HCT116 (cell line): ENCODE measurements around the gene OR52H1. TPM values are rescaled to one million over a fixed set of nuclear protein-coding genes. Genes with fewer than 3 reads are reported as not detected.

ENCODE experiments used
- ATAC-seq: fragments of 200-7000 bp; cut with Tn5 transposase; 2 replicates; pipeline ENCODE4 v1.9.1; 2020; ENCODE audit warnings: mild to moderate bottlenecking, moderate library complexity
- BruUV-seq: library from RNA; stranded (reverse); fragments of 400-500 nt; replicated peaks from 2 replicates; lab custom pipeline; 2021; lab: Mats Ljungman, UMichigan
- CTCF ChIA-PET: fragments of 300-600 bp; sonication (Branson Sonifier 250); formaldehyde crosslinking; loops from one replicate; lab custom pipeline; 2021; ENCODE audit warnings: antibody characterized with exemption; lab: Charles Lee
- POLR2A ChIA-PET: fragments of 300-600, 350-600 bp; sonication (Branson Sonifier 250); formaldehyde crosslinking; loops from one replicate; lab custom pipeline; 2021; ENCODE audit warnings: antibody characterized with exemption; lab: Charles Lee
- RAD21 ChIA-PET, 2 experiments: fragments of 300-600 bp; sonication (Branson Sonifier 250); formaldehyde crosslinking; loops; one replicate each; lab custom pipeline; 2023; ENCODE audit warnings: low total read pairs in 2 of 2; ENCODE audit not compliant: uncharacterized antibody in 2 of 2, unreplicated experiment in 2 of 2, low non-redundant PET in 1 of 2; lab: Charles Lee
- DNase-seq: peaks from one replicate; pipeline ENCODE4 v3.0.0-alpha.2; 2010; ENCODE audit warnings: low read depth, low spot score
- H2AFZ ChIP-seq: fragments of 200-600 bp; shearing (Covaris generic), sonication (generic); 2 replicates; pipeline ENCODE4 v1.6.1; 2017; ENCODE audit warnings: low read depth, mixed run types, mixed read lengths, antibody characterized with exemption, low read length; ENCODE audit not compliant: poor library complexity, severe bottlenecking
- H3K27ac ChIP-seq: 2 replicates; pipeline ENCODE4 v1.5.1; 2012; ENCODE audit warnings: low read depth, low read length
- H3K27me3 ChIP-seq: fragments of 200-600 bp; sonication (generic); 2 replicates; pipeline ENCODE4 v1.6.1; 2016; ENCODE audit warnings: mixed run types, low read length, mixed read lengths; ENCODE audit not compliant: insufficient read depth
- H3K36me3 ChIP-seq, 2 experiments: fragments of 200-500 bp in 1 of 2; fragments of 200-600 bp in 1 of 2; sonication (Bioruptor generic) in 1 of 2; sonication (generic) in 1 of 2; 2 replicates each; pipeline versions ENCODE4 v1.5.1 to v1.6.1; 2014 to 2016; ENCODE audit warnings: low read length in 2 of 2, inconsistent platforms in 1 of 2, mixed read lengths in 1 of 2, mixed run types in 1 of 2; ENCODE audit not compliant: insufficient read depth in 2 of 2, control insufficient read depth in 1 of 2
- H3K4me1 ChIP-seq, 2 experiments: fragments of 200-600 bp in 1 of 2; sonication (generic) in 1 of 2; 2 replicates each; pipeline versions ENCODE4 v1.5.1 to v1.6.1; 2012 to 2017; ENCODE audit warnings: low read length in 2 of 2, inconsistent platforms in 1 of 2, mild to moderate bottlenecking in 1 of 2, mixed read lengths in 1 of 2, mixed run types in 1 of 2, moderate library complexity in 1 of 2; ENCODE audit not compliant: insufficient read depth in 2 of 2, control insufficient read depth in 1 of 2
- H3K4me2 ChIP-seq: fragments of 200-600 bp; sonication (generic); 2 replicates; pipeline ENCODE4 v1.6.1; 2017; ENCODE audit warnings: mixed run types, low read length, mixed read lengths
- H3K4me3 ChIP-seq, 2 experiments: fragments of 200-600 bp in 1 of 2; sonication (generic) in 1 of 2; replicated peaks in 1 of 2; 2 replicates each; pipeline ENCODE4 v1.5.1; 2011 to 2016; ENCODE audit warnings: low read length in 2 of 2, control low read depth in 1 of 2, low read depth in 1 of 2, mild to moderate bottlenecking in 1 of 2, mixed read lengths in 1 of 2, mixed run types in 1 of 2
- H3K79me2 ChIP-seq: fragments of 200-600 bp; sonication (generic); 2 replicates; pipeline ENCODE4 v1.6.1; 2017; ENCODE audit warnings: mild to moderate bottlenecking, mixed run types, low read length, moderate library complexity, mixed read lengths; ENCODE audit not compliant: insufficient read depth
- H3K9ac ChIP-seq: fragments of 200-600 bp; sonication (generic); 2 replicates; pipeline ENCODE4 v1.6.1; 2016; ENCODE audit warnings: low read length, mixed read lengths
- H3K9me2 ChIP-seq: fragments of 200-600 bp; sonication (generic), shearing (Covaris generic); 2 replicates; pipeline ENCODE4 v1.6.1; 2017; ENCODE audit warnings: mixed run types, mild to moderate bottlenecking, moderate library complexity; ENCODE audit not compliant: insufficient read depth
- H3K9me3 ChIP-seq, 2 experiments: fragments of 200-500 bp in 1 of 2; fragments of 200-600 bp in 1 of 2; sonication (Bioruptor generic) in 1 of 2; sonication (generic) in 1 of 2; 2 replicates each; pipeline ENCODE4 v1.6.1; 2014 to 2017; ENCODE audit warnings: low read length in 2 of 2, mixed read lengths in 2 of 2, inconsistent platforms in 1 of 2, low read depth in 1 of 2, mild to moderate bottlenecking in 1 of 2, mixed run types in 1 of 2, moderate library complexity in 1 of 2; ENCODE audit not compliant: control insufficient read depth in 1 of 2, insufficient read depth in 1 of 2
- H4K20me1 ChIP-seq: fragments of 200-600 bp; sonication (generic), shearing (Covaris generic); 2 replicates; pipeline ENCODE4 v1.6.1; 2017; ENCODE audit warnings: mixed run types, mild to moderate bottlenecking, moderate library complexity; ENCODE audit not compliant: insufficient read depth
- CBX3 ChIP-seq: IDR thresholded peaks from 2 replicates; pipeline ENCODE4 v1.6.1; 2012; ENCODE audit warnings: low read depth
- CEBPB ChIP-seq: IDR thresholded peaks from 2 replicates; pipeline ENCODE4 v1.6.1; 2012; ENCODE audit warnings: low read depth
- CTCF ChIP-seq, 3 experiments: fragments of 200-600 bp in 1 of 3; sonication (generic) in 1 of 3; IDR thresholded peaks in 2 of 3; conservative IDR thresholded peaks in 1 of 3; 2 replicates each; pipeline ENCODE4 v1.5.1; 2012 to 2017; ENCODE audit warnings: low read depth in 2 of 3, low read length in 2 of 3, antibody characterized with exemption in 1 of 3, borderline replicate concordance in 1 of 3, control low read depth in 1 of 3, mild to moderate bottlenecking in 1 of 3, mixed read lengths in 1 of 3, mixed run types in 1 of 3, moderate library complexity in 1 of 3; ENCODE audit not compliant: insufficient read depth in 1 of 3
- ELF1 ChIP-seq: IDR thresholded peaks from 2 replicates; pipeline ENCODE4 v1.6.1; 2012; ENCODE audit warnings: low read depth, borderline replicate concordance
- FOSL1 ChIP-seq: IDR thresholded peaks from 2 replicates; pipeline ENCODE4 v1.6.1; 2012; ENCODE audit warnings: low read depth
- POLR2A ChIP-seq: IDR thresholded peaks from 2 replicates; pipeline ENCODE4 v1.7.0; 2011; ENCODE audit warnings: borderline replicate concordance; ENCODE audit not compliant: insufficient read depth, insufficient read length; ENCODE audit errors: extremely low read depth
- POLR2AphosphoS5 ChIP-seq: IDR thresholded peaks from 2 replicates; pipeline ENCODE4 v1.6.1; 2011; ENCODE audit warnings: mild to moderate bottlenecking, low read depth, low read length, moderate library complexity
- SIN3A ChIP-seq: IDR thresholded peaks from 2 replicates; pipeline ENCODE4 v1.6.1; 2012; ENCODE audit warnings: low read depth
- SP1 ChIP-seq: IDR thresholded peaks from 2 replicates; pipeline ENCODE4 v1.6.1; 2012; ENCODE audit warnings: low read depth
- TCF7L2 ChIP-seq: IDR thresholded peaks from 2 replicates; pipeline ENCODE4 v1.7.0; 2011; ENCODE audit warnings: borderline replicate concordance, inconsistent platforms; ENCODE audit not compliant: insufficient read depth, insufficient read length; ENCODE audit errors: extremely low read depth
- ZFX ChIP-seq: fragments of 450-650 bp; IDR thresholded peaks from 2 replicates; pipeline ENCODE4 v1.6.1; 2017
- intact Hi-C: fragments of 100-400 bp; cut with micrococcal nuclease; formaldehyde crosslinking; loops from 2 replicates; pipeline ENCODE4 v1.10.0; 2022
- total RNA-seq: library from RNA; stranded (reverse); gene quantifications from one replicate; pipeline ENCODE4 v1.2.1, GENCODE V29; 2021; ENCODE audit not compliant: unreplicated experiment

Gene OR52H1
- total RNA-seq, 1 experiment from 2014 or later: not detected

GRCh38 chr11:5514841-5515240 is 33.5 kb downstream of the OR52H1 start:
- ChIA-PET CTCF (no interaction called here), POLR2A (interaction anchor here (2.2 kb wide), 1 partner anchor 10 kb away, joined by 15 read pairs; no protein-coding TSS in a partner anchor), RAD21 (no interaction called here)
- no peaks in the 10 kb centered on the region for H3K79me2 ChIP-seq
- no peak overlapping the region for H3K4me3 ChIP-seq
- H3K9me2 ChIP-seq: no peaks in the 10 kb centered on the region
- intact Hi-C loops: no loop called here
- H3K9ac ChIP-seq: no peak overlapping the region
- H4K20me1 ChIP-seq: no peaks in the 10 kb centered on the region
- H3K9me3 ChIP-seq: no peaks in the 10 kb centered on the region
- H3K36me3 ChIP-seq: no peaks in the 10 kb centered on the region
- no peaks in the 10 kb centered on the region for H3K4me1 ChIP-seq
- peaks cover 6% of the 10 kb centered on the region; the same call in 1 of the 2 replicates for H3K27me3 ChIP-seq
- no peak for TF ChIP-seq CEBPB
- TF ChIP-seq CBX3: no peak
- TF ChIP-seq CTCF (IDR thresholded peaks at IDR 0.05 in 2 of 3, conservative IDR thresholded peaks at IDR 0.05 in 1 of 3; ENCODE audit: borderline replicate concordance in 1 of 3, insufficient read depth in 1 of 3, low read depth in 2 of 3, low read length in 2 of 3): no peak
- no peak for TF ChIP-seq SIN3A
- no peak for TF ChIP-seq FOSL1
- TF ChIP-seq POLR2A: no peak
- TF ChIP-seq POLR2AphosphoS5: no peak
- ATAC-seq: no peak
- no peak for DNase-seq
- BruUV-seq: no TSS peak
- H3K4me2 ChIP-seq: no peak overlapping the region
- H2AFZ ChIP-seq: no peak overlapping the region
- no peak overlapping the region for H3K27ac ChIP-seq

- H3K9me2 ChIP-seq: no peaks in the 10 kb centered on the region
- TF ChIP-seq POLR2A: no peak
- no peak for TF ChIP-seq ZFX
- no peak for TF ChIP-seq CBX3
- TF ChIP-seq TCF7L2: no peak
- TF ChIP-seq SP1: no peak
- no peak for TF ChIP-seq ELF1
- TF ChIP-seq, all 23 proteins: peak for 0
- intact Hi-C loops: no loop called here
- Histone ChIP-seq H3K79me2 (peaks cover 7% of the 10 kb centered on the region), H2AFZ (no peak within 1 kb of the TSS), H3K36me3 (peaks cover 0 to 5% of the 10 kb centered on the region in 2 experiments; a peak in 2 of 4 replicates), H3K27ac (no peak within 1 kb of the TSS), H3K9me3 (no peaks in the 10 kb centered on the region), H3K4me1 (peaks cover 0 to 7% of the 10 kb centered on the region in 2 experiments; a peak in 2 of 4 replicates), H3K4me3 (no peak within 1 kb of the TSS), H3K9ac (no peak within 1 kb of the TSS), H4K20me1 (no peaks in the 10 kb centered on the region), H3K4me2 (no peak within 1 kb of the TSS), H3K27me3 (peaks cover 6% of the 10 kb centered on the region; the same call in 1 of the 2 replicates)
- no TSS peak for BruUV-seq
- DNase-seq (no peak), ATAC-seq (no peak)
- POLR2A ChIA-PET: no interaction called here
- RAD21 ChIA-PET: no interaction called here
- CTCF ChIA-PET: no interaction called here
Measured at GRCh38 chr11:5509803-5510202, 38.5 kb downstream of the OR52H1 start, which contains the start of gene UBQLN3. Gene UBQLN3, minus strand, starts transcription at chr11:5509957. Its CDS starts 399 bp downstream, at chr11:5509558.
